ENCODE data around the gene PPP1R9B. TPM values are rescaled to one million over a fixed set of nuclear protein-coding genes. Genes with fewer than 3 reads are reported as not detected.

PPP1R9B gene, protein sequence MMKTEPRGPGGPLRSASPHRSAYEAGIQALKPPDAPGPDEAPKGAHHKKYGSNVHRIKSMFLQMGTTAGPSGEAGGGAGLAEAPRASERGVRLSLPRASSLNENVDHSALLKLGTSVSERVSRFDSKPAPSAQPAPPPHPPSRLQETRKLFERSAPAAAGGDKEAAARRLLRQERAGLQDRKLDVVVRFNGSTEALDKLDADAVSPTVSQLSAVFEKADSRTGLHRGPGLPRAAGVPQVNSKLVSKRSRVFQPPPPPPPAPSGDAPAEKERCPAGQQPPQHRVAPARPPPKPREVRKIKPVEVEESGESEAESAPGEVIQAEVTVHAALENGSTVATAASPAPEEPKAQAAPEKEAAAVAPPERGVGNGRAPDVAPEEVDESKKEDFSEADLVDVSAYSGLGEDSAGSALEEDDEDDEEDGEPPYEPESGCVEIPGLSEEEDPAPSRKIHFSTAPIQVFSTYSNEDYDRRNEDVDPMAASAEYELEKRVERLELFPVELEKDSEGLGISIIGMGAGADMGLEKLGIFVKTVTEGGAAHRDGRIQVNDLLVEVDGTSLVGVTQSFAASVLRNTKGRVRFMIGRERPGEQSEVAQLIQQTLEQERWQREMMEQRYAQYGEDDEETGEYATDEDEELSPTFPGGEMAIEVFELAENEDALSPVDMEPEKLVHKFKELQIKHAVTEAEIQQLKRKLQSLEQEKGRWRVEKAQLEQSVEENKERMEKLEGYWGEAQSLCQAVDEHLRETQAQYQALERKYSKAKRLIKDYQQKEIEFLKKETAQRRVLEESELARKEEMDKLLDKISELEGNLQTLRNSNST
- total RNA-seq = 63.5 TPM

DNA sequence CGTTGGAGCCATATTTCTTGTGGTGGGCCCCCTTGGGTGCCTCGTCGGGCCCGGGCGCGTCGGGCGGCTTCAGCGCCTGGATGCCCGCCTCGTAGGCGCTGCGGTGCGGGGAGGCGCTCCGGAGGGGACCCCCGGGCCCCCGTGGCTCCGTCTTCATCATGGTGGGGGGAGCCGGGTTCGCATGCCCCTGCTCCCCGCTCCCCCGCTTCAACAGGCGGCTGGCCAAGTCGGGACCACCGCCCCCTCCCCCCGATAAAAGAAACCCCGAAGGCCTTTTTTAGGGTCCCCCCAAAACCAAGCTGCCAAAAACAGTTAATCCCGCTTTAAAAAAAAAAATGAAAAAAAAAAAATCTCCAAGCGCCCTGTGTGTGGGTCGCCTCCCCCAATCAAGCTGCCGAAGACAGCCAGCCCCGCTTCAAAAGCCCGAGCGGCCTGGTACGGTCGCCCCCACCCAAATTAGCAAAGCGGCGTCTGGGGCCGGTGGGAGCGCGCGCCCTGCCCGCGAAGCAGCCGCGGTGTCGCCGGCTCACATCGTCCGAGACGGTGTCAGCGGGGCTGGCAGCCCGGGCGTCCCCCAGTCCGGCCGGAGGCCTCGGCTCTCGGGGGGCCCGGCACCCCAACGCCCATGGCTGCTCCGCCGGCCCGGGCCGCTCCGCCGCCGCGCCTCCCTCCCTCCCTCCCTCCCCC is at the start of gene PPP1R9B:
Gene PPP1R9B (minus strand): TSS at position 324 of the 687 bp plus-strand sequence. CDS start 164 bp downstream, at position 160.
- Histone ChIP-seq H3K27me3 (no peaks in the 10 kb centered on the region), H3K36me3 (peaks cover 0 to under 1% of the 10 kb centered on the region in 2 donors), H3K27ac (peak within 1 kb of the TSS; percentile 91 to 93), H3K4me3 (peak within 1 kb of the TSS; percentile 73 to 76), H3K9me3 (no peaks in the 10 kb centered on the region), H3K4me1 (peaks cover 40 to 58% of the 10 kb centered on the region in 2 donors)
- TF ChIP-seq CTCF (IDR thresholded peaks at IDR 0.05) = no peak
- intact Hi-C loops (cut with DNase I) = no loop called here
- DNase-seq (ENCODE audit: low spot score in 2 of 2) = no peak

DNA sequence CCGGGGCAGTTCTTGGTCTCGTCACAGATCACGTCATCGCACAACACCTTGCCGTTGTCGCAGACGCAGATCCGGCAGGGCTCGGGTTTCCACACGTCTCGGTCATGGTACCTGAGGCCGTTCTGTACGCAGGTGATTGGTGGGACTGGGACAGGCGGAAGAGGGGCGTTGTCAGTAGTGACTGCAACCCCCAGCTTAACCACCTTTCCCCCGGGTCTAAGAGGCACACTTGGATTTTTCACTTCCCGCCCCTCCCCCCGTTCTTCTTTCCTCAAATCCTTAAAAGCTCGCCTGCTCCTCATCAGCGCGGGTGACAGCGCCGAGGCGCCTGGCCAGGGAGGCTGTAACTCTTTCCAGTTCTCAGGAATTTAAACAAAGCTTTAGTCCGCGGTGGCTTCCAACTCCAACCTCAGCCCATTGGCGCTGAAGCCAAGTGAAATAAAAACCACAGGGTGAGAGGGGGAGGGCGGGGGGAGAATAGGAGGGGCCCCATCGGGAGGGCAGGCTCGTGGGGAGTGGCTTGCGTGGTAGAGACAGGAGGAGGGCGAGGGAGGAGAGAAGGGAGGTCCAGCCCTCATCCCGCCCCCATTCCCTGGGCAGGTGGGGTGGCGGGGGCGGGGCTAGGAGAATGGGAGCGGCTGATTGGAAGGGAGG is 49.5 kb upstream of the PPP1R9B start:
- peak; percentile 83 to 98 for DNase-seq (ENCODE audit: low spot score in 2 of 2)

GRCh38 chr17:50199211-50199802 is 48.8 kb upstream of the PPP1R9B start:
- H3K27me3 ChIP-seq = no peaks in the 10 kb centered on the region
- no peak for TF ChIP-seq CTCF (IDR thresholded peaks at IDR 0.05)
- H3K4me3 ChIP-seq = peak overlapping the region; percentile 54 to 80
- H3K27ac ChIP-seq = peak overlapping the region; percentile 97 to 99
- peaks cover 50 to 53% of the 10 kb centered on the region in 2 donors for H3K36me3 ChIP-seq
- H3K4me1 ChIP-seq = peaks cover 13 to 55% of the 10 kb centered on the region in 2 donors
- intact Hi-C loops (cut with DNase I) = loop anchor here (2.0 to 5.0 kb wide), 2 partner anchors 52 to 83 kb away; no protein-coding TSS in a partner anchor
- H3K9me3 ChIP-seq = no peaks in the 10 kb centered on the region
- DNase-seq (ENCODE audit: low spot score in 2 of 2) = no peak

More for the DNA sequence above, 49.5 kb upstream of the PPP1R9B start:
- no peaks in the 10 kb centered on the region for H3K9me3 ChIP-seq
- no peaks in the 10 kb centered on the region for H3K27me3 ChIP-seq
- peak overlapping the region; percentile 54 to 80 for H3K4me3 ChIP-seq
- peaks cover 44 to 47% of the 10 kb centered on the region in 2 donors for H3K36me3 ChIP-seq
- peak overlapping the region; percentile 97 to 99 for H3K27ac ChIP-seq
- peaks cover 13 to 50% of the 10 kb centered on the region in 2 donors for H3K4me1 ChIP-seq
- intact Hi-C loops (cut with DNase I) = loop anchor here (1.0 to 5.0 kb wide), 9 partner anchors 19 to 97 kb away; no protein-coding TSS in a partner anchor
- TF ChIP-seq CTCF (IDR thresholded peaks at IDR 0.05) = no peak

DNA sequence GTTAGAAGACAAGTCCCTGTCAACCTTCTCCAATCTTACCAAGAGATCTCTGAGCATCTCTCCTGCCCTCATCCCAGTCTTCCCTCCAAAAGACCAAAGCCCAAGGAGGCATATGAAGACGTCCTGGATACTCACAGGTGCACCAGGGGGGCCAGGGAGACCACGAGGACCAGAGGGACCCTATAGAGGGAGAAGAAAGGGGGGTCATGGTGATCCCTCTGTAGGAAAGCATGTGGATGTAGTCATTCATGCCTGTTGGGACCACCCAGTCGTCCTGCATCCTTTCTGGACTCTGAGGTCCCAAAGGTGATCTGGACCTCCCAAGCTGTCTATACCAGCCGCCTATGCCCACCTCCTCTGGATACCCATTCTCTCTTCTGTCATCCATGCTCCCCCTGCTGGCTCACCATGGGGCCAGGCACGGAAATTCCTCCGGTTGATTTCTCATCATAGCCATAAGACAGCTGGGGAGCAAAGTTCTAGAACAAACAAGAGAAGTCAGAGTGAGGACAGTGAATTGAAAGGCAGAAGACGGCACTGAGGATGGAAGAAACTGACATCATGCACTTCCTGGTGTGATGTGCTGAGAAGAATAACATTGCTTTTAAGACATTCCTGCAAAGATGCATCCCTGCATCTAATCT is 47.7 kb upstream of the PPP1R9B start:
- DNase-seq (ENCODE audit: low spot score in 2 of 2) = peak in 1 of 2 donors; percentile 84
- intact Hi-C loops (cut with DNase I) = loop anchor here (1.0 to 5.0 kb wide), 3 partner anchors 29 to 81 kb away; no protein-coding TSS in a partner anchor
- Histone ChIP-seq H3K4me3 (peak overlapping the region; percentile 12 to 80), H3K9me3 (no peaks in the 10 kb centered on the region), H3K4me1 (peaks cover 13 to 57% of the 10 kb centered on the region in 2 donors), H3K36me3 (peaks cover 61 to 65% of the 10 kb centered on the region in 2 donors), H3K27ac (peak overlapping the region; percentile 97 to 99), H3K27me3 (no peaks in the 10 kb centered on the region)
- peak; percentile 52 to 73 (median 65) for TF ChIP-seq CTCF (IDR thresholded peaks at IDR 0.05)
